Renal cortex interstitium (tissue), 11 donors: ENCODE measurements around the gene TDRD3. TPM values are rescaled to one million over a fixed set of nuclear protein-coding genes. Genes with fewer than 3 reads are reported as not detected.

Source experiments
- DNase-seq, 11 donors: peaks; one replicate each; pipeline ENCODE4 v3.0.0-alpha.2; 2013; ENCODE audit warnings: low read depth in 9 of 11, low spot score in 4 of 11; ENCODE audit errors: extremely low read depth in 1 of 11
- polyA plus RNA-seq, 3 donors: library from polyadenylated mRNA; unstranded; fragments of 120-200 nt; gene quantifications; one replicate each; pipeline ENCODE4 v1.2.1, GENCODE V29; 2013; ENCODE audit not compliant: insufficient read length in 3 of 3

The TDRD3 gene
- polyA plus RNA-seq, 3 donors = 32.5 to 41.7 (median 38.9) TPM

- DNase-seq = no peak
Observed at GRCh38 chr13:60611523-60611922, 214.5 kb downstream of the TDRD3 start.

GRCh38 chr13:60612593-60612992 lies 215.6 kb downstream of the TDRD3 start:
- no peak for DNase-seq

- no peak for DNase-seq
Observed at GRCh38 chr13:60613080-60613479, 216.1 kb downstream of the TDRD3 start.

- no peak for DNase-seq
Observed at GRCh38 chr13:60617991-60618733, 221.1 kb downstream of the TDRD3 start.

GRCh38 chr13:60619461-60619860 lies 222.4 kb downstream of the TDRD3 start:
- DNase-seq = no peak

GRCh38 chr13:60620611-60621395 lies 223.8 kb downstream of the TDRD3 start:
- DNase-seq = no peak

- DNase-seq = no peak
Observed at GRCh38 chr13:60623151-60623550, 226.1 kb downstream of the TDRD3 start.

Other genes with a start within 250 kb of the TDRD3 start
- gene DIAPH3, start 233.3 kb upstream of the TDRD3 start, polyA plus RNA-seq = 10 to 100 TPM; 10.7 to 14.3 (median 14.3) TPM